Measurements from ENCODE around the gene SLC25A38.

The SLC25A38 gene

GRCh38 chr3:39432342-39432741 lies 49.2 kb downstream of the SLC25A38 start:
- H4K20me1 ChIP-seq (ENCODE audit: insufficient read depth, low read length): no peaks in the 10 kb centered on the region
- no peaks in the 10 kb centered on the region for H3K9me3 ChIP-seq (replicated peaks; ENCODE audit: insufficient read depth, low read length)
- H3F3A ChIP-seq (ENCODE audit: insufficient read depth, low read length): no peaks in the 10 kb centered on the region
- H3K4me1 ChIP-seq (ENCODE audit: low read length): no peaks in the 10 kb centered on the region
- no peaks in the 10 kb centered on the region for H3K36me3 ChIP-seq (replicated peaks; ENCODE audit: insufficient read depth, low read length)
- no peak overlapping the region for H3K9ac ChIP-seq (ENCODE audit: low read length)
- no peaks in the 10 kb centered on the region for H3K9me2 ChIP-seq (replicated peaks; ENCODE audit: insufficient read depth, low read length)
- no peak overlapping the region for H3K4me3 ChIP-seq (ENCODE audit: low read length)
- no peak overlapping the region for H3K4me2 ChIP-seq (ENCODE audit: low read depth, low read length)
- DNase-seq: no peak
- H3K27ac ChIP-seq (ENCODE audit: low read length): no peak overlapping the region
- no peak overlapping the region for H2AFZ ChIP-seq (ENCODE audit: low read length)
- H3K79me2 ChIP-seq (ENCODE audit: low read length): no peaks in the 10 kb centered on the region
- no peaks in the 10 kb centered on the region for H3K27me3 ChIP-seq (replicated peaks; ENCODE audit: insufficient read depth, low read length)
- TF ChIP-seq CTCF (IDR thresholded peaks at IDR 0.05; ENCODE audit: low read length) (no peak), EZH2 (optimal IDR thresholded peaks at IDR 0.05; ENCODE audit: low read depth, low read length) (no peak), EZH2phosphoT487 (IDR thresholded peaks at IDR 0.05; ENCODE audit: low read length) (no peak)

GRCh38 chr3:39433642-39434041 lies 50.5 kb downstream of the SLC25A38 start:
- Histone ChIP-seq H4K20me1 (ENCODE audit: insufficient read depth, low read length) (no peaks in the 10 kb centered on the region), H3K9ac (ENCODE audit: low read length) (no peak overlapping the region), H3F3A (ENCODE audit: insufficient read depth, low read length) (no peaks in the 10 kb centered on the region), H2AFZ (ENCODE audit: low read length) (no peak overlapping the region), H3K4me1 (ENCODE audit: low read length) (no peaks in the 10 kb centered on the region), H3K4me2 (ENCODE audit: low read depth, low read length) (no peak overlapping the region), H3K36me3 (replicated peaks; ENCODE audit: insufficient read depth, low read length) (no peaks in the 10 kb centered on the region), H3K4me3 (ENCODE audit: low read length) (no peak overlapping the region), H3K79me2 (ENCODE audit: low read length) (no peaks in the 10 kb centered on the region), H3K27me3 (replicated peaks; ENCODE audit: insufficient read depth, low read length) (no peaks in the 10 kb centered on the region), H3K9me3 (replicated peaks; ENCODE audit: insufficient read depth, low read length) (no peaks in the 10 kb centered on the region), H3K9me2 (replicated peaks; ENCODE audit: insufficient read depth, low read length) (no peaks in the 10 kb centered on the region), H3K27ac (ENCODE audit: low read length) (no peak overlapping the region)
- no peak for DNase-seq
- no peak for TF ChIP-seq EZH2phosphoT487 (IDR thresholded peaks at IDR 0.05; ENCODE audit: low read length)
- TF ChIP-seq EZH2 (optimal IDR thresholded peaks at IDR 0.05; ENCODE audit: low read depth, low read length): no peak
- TF ChIP-seq CTCF (IDR thresholded peaks at IDR 0.05; ENCODE audit: low read length): no peak

GRCh38 chr3:39434574-39434973 lies 51.4 kb downstream of the SLC25A38 start:
- H3K9me3 ChIP-seq (replicated peaks; ENCODE audit: insufficient read depth, low read length): no peaks in the 10 kb centered on the region
- H3K4me2 ChIP-seq (ENCODE audit: low read depth, low read length): no peak overlapping the region
- no peak overlapping the region for H3K9ac ChIP-seq (ENCODE audit: low read length)
- no peak overlapping the region for H3K4me3 ChIP-seq (ENCODE audit: low read length)
- TF ChIP-seq EZH2 (optimal IDR thresholded peaks at IDR 0.05; ENCODE audit: low read depth, low read length) (no peak), CTCF (IDR thresholded peaks at IDR 0.05; ENCODE audit: low read length) (no peak), EZH2phosphoT487 (IDR thresholded peaks at IDR 0.05; ENCODE audit: low read length) (no peak)
- no peaks in the 10 kb centered on the region for H3K4me1 ChIP-seq (ENCODE audit: low read length)
- H4K20me1 ChIP-seq (ENCODE audit: insufficient read depth, low read length): no peaks in the 10 kb centered on the region
- H3K27ac ChIP-seq (ENCODE audit: low read length): no peak overlapping the region
- no peaks in the 10 kb centered on the region for H3F3A ChIP-seq (ENCODE audit: insufficient read depth, low read length)
- H3K79me2 ChIP-seq (ENCODE audit: low read length): no peaks in the 10 kb centered on the region
- H3K9me2 ChIP-seq (replicated peaks; ENCODE audit: insufficient read depth, low read length): no peaks in the 10 kb centered on the region
- H3K36me3 ChIP-seq (replicated peaks; ENCODE audit: insufficient read depth, low read length): no peaks in the 10 kb centered on the region
- H2AFZ ChIP-seq (ENCODE audit: low read length): no peak overlapping the region
- no peaks in the 10 kb centered on the region for H3K27me3 ChIP-seq (replicated peaks; ENCODE audit: insufficient read depth, low read length)
- no peak for DNase-seq

All from MM.1S (cell line).